Glutamatergic neuron (in vitro differentiated cells): ENCODE measurements around the gene CPNE6. TPM values are rescaled to one million over a fixed set of nuclear protein-coding genes. Genes with fewer than 3 reads are reported as not detected.
"Not testable (repeated sequence)": the region's sequence is repeated elsewhere in the genome, so short reads cannot be mapped to it uniquely, and the experiment has no call there.

Experiments used
- DNase-seq: peaks from one replicate; pipeline ENCODE4 v3.0.0; 2022
- H3K27ac Mint-ChIP-seq: one replicate; pipeline ENCODE4 v1.8.0; 2020; ENCODE audit warnings: mild to moderate bottlenecking, mixed read lengths, inconsistent platforms; ENCODE audit not compliant: unreplicated experiment
- H3K27me3 Mint-ChIP-seq: one replicate; pipeline ENCODE4 v1.8.0; 2020; ENCODE audit warnings: mild to moderate bottlenecking, moderate library complexity, mixed read lengths, inconsistent platforms; ENCODE audit not compliant: unreplicated experiment
- H3K36me3 Mint-ChIP-seq: one replicate; pipeline ENCODE4 v1.8.0; 2020; ENCODE audit warnings: mild to moderate bottlenecking, mixed read lengths, inconsistent platforms; ENCODE audit not compliant: unreplicated experiment
- H3K4me1 Mint-ChIP-seq: one replicate; pipeline ENCODE4 v1.8.0; 2020; ENCODE audit warnings: mild to moderate bottlenecking, low read depth, mixed read lengths, inconsistent platforms; ENCODE audit not compliant: unreplicated experiment
- H3K4me3 Mint-ChIP-seq: one replicate; pipeline ENCODE4 v1.8.0; 2020; ENCODE audit warnings: mild to moderate bottlenecking, mixed read lengths, inconsistent platforms; ENCODE audit not compliant: unreplicated experiment
- H3K9me3 Mint-ChIP-seq: one replicate; pipeline ENCODE4 v1.8.0; 2020; ENCODE audit warnings: mild to moderate bottlenecking, moderate library complexity, mixed read lengths, inconsistent platforms; ENCODE audit not compliant: unreplicated experiment
- total RNA-seq: library from RNA; stranded (reverse); fragmentation: NEBNext Ultra II Directional; extraction: Animal tissue kit (Norgen Biotek cat#: 25700); gene quantifications from one replicate; pipeline ENCODE4 v1.2.1, GENCODE V29; 2021; ENCODE audit not compliant: unreplicated experiment
- TF ChIP-seq, protein P1 (sequence below): fragments of 200-600 bp; sonication (generic); IDR thresholded peaks from one replicate; pipeline ENCODE4 v1.5.0; 2021; ENCODE audit not compliant: partially characterized antibody, unreplicated experiment

Gene CPNE6
- total RNA-seq, 1 donor from 2014 or later, result 0.44 TPM

- H3K36me3 Mint-ChIP-seq, result peaks cover 16% of the 10 kb centered on the region
- TF ChIP-seq, protein P1, sequence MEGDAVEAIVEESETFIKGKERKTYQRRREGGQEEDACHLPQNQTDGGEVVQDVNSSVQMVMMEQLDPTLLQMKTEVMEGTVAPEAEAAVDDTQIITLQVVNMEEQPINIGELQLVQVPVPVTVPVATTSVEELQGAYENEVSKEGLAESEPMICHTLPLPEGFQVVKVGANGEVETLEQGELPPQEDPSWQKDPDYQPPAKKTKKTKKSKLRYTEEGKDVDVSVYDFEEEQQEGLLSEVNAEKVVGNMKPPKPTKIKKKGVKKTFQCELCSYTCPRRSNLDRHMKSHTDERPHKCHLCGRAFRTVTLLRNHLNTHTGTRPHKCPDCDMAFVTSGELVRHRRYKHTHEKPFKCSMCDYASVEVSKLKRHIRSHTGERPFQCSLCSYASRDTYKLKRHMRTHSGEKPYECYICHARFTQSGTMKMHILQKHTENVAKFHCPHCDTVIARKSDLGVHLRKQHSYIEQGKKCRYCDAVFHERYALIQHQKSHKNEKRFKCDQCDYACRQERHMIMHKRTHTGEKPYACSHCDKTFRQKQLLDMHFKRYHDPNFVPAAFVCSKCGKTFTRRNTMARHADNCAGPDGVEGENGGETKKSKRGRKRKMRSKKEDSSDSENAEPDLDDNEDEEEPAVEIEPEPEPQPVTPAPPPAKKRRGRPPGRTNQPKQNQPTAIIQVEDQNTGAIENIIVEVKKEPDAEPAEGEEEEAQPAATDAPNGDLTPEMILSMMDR, result no peak
- no peak for DNase-seq
- H3K4me3 Mint-ChIP-seq, result peak overlapping the region; percentile 20
- H3K27ac Mint-ChIP-seq, result no peak overlapping the region
- H3K27me3 Mint-ChIP-seq, result peaks cover 4% of the 10 kb centered on the region
- H3K9me3 Mint-ChIP-seq, result peaks cover 5% of the 10 kb centered on the region
- H3K4me1 Mint-ChIP-seq, result peaks cover 9% of the 10 kb centered on the region
These were observed 29.0 kb downstream of the CPNE6 start for GRCh38 chr14:24100197-24100981.

DNA sequence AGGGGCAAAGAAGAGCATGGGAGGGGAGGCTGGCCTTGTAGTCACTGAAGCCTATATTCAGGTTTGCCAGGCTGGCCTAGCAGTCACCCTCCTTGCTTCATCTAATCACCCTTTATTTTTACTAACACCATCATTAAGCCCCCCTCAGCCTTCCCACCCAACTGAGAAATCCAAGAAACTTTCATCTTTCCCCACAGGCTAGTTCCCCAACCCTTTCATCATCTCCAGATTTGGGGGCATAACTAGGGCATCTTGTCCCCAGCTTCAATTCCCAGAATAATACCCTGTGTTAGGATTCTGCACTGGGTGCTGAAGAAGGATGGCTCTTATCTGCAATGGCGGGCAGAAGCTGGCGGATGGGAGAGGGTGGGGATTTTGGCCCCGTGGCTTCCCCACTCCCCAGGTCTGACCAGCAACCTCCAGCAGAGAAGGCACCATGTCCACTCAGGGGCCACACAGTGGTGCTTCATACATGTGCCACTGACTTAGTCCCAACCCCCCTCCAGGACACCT is 29.7 kb downstream of the CPNE6 start:
- Mint-ChIP-seq H3K27me3 (peaks cover 3% of the 10 kb centered on the region), H3K4me3 (peak overlapping the region; percentile 20), H3K9me3 (peaks cover 2% of the 10 kb centered on the region), H3K27ac (no peak overlapping the region), H3K4me1 (peaks cover 4% of the 10 kb centered on the region), H3K36me3 (peaks cover 16% of the 10 kb centered on the region)
- TF ChIP-seq, protein P1, result no peak
- no peak for DNase-seq

DNA sequence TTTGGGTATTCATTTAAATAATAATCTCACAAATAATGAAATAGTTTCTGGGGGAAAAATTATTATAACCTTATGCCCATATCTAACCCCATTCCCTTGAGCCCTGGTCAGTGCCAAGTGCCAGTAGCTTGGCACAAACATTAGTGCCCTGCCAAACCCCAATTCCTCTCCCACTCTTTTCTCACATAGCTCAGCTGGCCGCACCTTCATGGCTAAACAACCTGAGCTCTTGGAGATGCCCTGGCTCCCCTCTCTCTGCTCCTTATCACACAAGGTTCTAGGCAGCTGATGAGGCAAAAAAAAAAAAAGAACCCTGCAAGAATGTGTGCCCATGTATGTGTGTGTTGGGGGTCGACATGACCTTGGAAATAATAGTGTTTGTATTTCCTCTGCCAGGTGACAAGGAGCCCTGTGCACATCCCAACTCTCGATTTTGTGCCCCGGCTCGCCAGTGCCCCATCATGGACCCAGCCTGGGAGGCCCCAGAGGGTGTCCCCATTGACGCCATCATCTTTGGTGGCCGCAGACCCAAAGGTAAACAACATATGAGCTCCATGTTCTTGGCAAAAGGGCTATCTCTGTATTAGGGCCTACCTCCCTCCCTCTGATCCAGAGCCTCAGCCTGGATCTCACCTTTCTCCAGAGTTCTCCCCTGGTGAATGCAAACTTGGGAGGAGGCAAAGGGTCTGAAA is 31.1 kb downstream of the CPNE6 start:
- peaks cover 2% of the 10 kb centered on the region for H3K9me3 Mint-ChIP-seq
- DNase-seq, result no peak
- H3K27ac Mint-ChIP-seq, result no peak overlapping the region
- TF ChIP-seq, protein P1, result no peak
- H3K27me3 Mint-ChIP-seq, result peaks cover 3% of the 10 kb centered on the region
- no peak overlapping the region for H3K4me3 Mint-ChIP-seq
- no peaks in the 10 kb centered on the region for H3K4me1 Mint-ChIP-seq
- H3K36me3 Mint-ChIP-seq, result peaks cover 16% of the 10 kb centered on the region

DNA sequence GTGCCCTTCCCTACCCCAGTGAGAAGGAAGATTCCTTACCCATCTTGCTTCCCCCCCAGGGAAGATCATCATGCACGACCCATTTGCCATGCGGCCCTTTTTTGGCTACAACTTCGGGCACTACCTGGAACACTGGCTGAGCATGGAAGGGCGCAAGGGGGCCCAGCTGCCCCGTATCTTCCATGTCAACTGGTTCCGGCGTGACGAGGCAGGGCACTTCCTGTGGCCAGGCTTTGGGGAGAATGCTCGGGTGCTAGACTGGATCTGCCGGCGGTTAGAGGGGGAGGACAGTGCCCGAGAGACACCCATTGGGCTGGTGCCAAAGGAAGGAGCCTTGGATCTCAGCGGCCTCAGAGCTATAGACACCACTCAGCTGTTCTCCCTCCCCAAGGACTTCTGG is 32.1 kb downstream of the CPNE6 start:
- DNase-seq, result no peak
- Mint-ChIP-seq H3K9me3 (peaks cover 2% of the 10 kb centered on the region), H3K27me3 (peaks cover 3% of the 10 kb centered on the region), H3K27ac (no peak overlapping the region), H3K4me1 (no peaks in the 10 kb centered on the region), H3K36me3 (peaks cover 16% of the 10 kb centered on the region), H3K4me3 (peak overlapping the region; percentile 52)
- TF ChIP-seq, protein P1, result no peak

DNA sequence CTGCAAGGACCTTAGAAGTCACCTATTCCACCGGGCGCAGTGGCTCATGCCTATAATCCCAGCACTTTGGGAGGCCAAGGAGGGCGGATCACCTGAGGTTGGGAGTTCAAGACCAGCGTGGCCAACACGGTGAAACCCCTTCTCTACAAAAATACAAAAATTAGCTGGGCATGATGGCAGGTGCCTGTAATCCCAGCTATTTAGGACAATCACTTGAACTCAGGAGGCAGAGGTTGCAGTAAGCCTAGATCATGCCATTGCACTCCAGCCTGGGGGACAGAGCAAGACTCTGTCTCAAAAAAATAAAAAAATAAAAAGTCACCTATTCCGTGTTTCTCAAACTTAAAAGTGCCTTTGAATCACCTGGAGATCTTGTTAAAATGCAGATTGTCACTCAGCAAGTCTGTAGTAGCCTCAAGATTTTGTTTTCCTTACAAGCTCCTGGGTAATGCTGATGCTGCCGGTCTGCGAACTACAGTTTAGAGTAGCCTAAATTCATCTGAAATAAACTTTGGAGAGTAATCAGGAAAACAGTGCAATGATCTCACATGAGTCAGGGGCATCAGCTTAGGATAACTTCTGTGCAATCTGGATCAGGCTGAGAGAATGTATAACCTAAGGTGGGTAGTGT is 34.4 kb downstream of the CPNE6 start:
- DNase-seq, H3K9me3 Mint-ChIP-seq, H3K27me3 Mint-ChIP-seq, H3K4me3 Mint-ChIP-seq, H3K4me1 Mint-ChIP-seq: not testable (repeated sequence)
- Mint-ChIP-seq H3K27ac (peak overlapping the region; percentile 2), H3K36me3 (peaks cover 16% of the 10 kb centered on the region)
